ENCODE measurements around the gene ATP5F1E.
"Not testable (repeated sequence)": the region's sequence is repeated elsewhere in the genome, so short reads cannot be mapped to it uniquely, and the experiment has no call there.

The ATP5F1E gene

DNA sequence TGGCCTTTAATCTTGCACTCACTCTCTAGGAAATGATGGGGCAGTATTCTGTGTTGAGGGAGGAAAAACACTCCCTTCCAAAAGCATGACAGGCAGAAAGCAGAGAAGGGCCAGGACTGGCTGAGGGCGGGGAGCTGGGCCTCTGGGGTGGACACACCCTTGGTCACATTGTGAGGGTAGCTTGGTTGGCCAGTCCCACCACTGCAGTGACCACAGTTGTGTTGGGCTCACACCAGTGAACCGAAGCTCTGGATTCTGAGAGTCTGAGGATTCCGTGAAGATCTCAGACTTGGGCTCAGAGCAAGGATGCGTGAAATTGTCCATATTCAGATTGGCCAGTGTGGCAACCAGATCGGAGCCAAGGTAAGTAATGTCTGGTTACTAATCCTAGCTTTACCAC is 12.9 kb downstream of the ATP5F1E start, which contains the start of gene TUBB1:
Gene TUBB1, plus strand, starts transcription at position 213 of the 400 bp plus-strand sequence. Its CDS starts 94 bp downstream, at position 307.
- DNase-seq (ENCODE audit: low read depth), result no peak

DNA sequence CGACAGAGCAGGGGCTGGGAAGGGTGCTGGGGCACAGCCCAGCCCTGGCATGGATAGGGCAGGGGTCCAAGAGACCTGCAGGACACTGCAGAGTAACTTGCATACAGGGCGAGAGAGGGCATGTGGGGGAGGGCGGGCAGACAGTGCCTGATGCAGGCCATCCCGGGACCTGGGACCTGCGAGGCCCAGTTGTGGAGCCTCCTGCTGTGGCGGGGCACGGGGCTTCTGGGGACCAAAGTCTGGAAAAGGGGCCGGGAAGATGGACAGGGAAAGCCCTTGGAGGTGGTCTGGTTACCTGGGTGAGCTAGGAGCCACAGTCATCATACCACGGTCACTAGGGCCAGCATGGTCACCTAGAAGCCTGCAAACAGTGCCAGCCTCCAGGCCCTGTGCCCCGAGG is 13.3 kb downstream of the ATP5F1E start:
- DNase-seq (ENCODE audit: low read depth), result no peak

DNA sequence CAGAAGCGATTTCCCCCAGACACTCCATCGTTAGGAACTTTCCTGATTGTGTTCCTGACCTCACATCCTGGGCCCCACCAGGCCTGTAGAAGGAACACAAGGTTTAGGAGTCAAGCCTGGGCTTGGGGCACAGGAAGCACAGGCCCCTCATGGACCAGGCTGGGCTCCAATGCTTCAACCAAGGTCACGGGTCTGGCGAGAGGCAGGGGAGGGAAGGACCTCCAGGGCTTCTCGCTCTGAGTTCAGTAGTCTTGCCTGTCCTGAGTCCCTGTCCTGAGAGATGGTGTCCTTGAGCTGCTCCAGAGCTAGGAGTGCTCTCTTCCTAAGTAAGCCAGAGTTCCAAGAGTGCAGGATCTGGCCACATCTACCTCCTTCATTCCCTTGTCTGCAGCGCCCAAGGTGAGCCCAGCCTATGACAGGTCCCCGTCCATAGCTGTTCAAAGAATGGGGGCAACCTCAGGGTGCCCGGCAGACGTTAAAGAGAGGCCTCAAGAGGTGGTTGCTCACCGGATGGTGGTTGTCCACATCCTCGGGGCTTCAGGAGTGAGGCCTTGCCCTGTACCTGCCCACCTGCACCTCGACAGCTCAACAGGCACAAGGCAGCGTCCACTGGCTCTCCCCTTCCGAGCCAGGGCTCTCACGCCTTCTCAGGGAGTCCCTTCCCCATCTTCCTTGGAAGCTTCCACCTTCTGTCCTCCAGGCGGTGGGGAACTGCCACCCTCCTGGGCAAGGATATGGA is 14.5 kb downstream of the ATP5F1E start:
- no peak for DNase-seq (ENCODE audit: low read depth)

DNA sequence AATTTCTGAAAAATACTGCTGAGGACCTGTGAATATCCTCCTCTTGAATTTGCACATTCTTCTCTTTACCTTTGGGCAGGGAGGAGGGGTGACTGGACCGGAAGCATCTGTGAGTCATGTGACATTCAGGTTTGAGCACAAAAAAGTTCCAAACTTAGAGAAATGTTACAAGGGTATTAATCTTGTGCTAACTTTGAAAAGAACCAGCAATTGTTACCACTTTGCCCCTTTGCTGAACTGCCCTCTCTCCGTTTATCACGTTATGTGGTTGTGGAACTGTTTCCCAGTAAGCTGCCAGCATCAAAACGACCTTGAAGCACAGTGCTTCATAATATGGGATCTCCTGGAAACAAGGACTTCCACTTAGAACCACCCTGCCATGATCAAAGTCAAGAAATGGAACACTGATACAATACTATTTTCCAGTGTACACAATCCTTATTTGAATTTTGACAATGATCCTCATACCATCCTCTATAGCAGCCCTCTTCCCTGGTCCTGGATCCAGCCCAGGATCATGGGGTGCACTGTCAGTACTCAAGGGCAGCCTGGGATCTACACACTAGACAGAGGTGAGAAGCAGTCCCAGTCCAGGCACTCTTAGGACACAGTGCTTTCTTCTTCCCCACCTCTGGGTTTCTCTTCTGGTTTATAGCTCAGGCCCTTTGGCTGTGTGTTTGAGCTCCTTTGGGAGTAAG is 15.2 kb downstream of the ATP5F1E start:
- no peak for DNase-seq (ENCODE audit: low read depth)

DNA sequence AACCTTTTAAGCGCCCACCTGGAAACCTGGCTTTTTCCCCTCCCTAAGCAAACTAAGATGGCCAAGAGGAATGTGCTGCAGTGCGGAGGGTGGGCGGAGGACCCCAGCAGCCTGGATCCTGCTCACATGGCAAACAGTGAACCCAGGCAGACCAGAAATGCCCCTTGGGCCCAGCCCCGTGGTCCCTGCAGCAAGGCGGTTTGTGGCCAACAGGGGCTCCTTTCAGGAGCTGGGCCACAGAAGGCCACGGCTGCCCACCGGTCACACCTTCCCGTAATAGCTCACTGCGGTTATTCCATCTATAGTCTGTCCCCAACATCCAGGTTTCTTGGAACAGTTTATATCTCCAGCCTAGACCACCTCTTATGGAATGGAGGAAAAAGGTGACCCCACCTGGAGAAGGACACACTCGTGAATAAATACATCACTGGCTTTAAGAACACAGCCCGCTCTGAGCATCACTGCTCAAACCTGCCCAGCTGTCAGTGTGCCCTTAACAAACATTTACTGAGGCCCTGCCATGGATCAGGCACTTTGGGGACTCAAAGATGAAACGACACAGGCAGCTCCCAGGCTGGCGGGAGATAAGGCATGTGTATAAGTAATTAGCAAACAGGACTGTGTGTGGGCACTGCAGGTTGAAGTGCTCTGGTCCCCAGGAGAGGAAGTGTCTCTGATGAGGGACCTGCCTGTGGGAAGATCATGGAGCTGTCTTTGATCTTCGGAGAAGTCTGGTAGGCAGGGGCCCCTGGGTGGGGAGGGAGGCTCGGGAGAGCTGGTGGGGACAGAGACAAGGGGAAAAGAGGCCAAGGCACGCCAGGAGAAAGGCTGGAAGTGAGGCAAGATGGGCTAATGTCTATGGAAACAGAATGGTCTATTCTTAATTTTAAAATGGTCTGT is 16.1 kb downstream of the ATP5F1E start:
- DNase-seq (ENCODE audit: low read depth), result no peak

DNA sequence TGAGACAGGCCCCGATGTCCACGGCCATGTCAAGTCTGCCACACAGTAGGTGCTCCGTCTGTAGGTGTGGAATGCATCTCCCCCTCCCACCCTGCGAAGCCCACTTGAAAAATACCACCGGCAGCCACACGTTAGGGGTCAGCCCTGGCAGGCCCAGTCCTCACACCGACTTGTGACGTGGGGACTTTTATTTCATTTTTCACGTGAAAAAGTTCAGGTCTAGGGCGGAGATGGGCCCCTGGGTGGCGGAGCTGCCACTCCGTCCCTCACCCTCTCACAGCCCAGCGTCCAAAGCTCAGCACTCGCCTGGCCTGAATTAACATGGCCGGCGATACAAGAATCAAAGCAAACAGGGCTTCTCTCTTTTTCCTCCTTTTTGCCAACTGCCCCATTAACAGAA is 16.7 kb downstream of the ATP5F1E start:
- DNase-seq (ENCODE audit: low read depth), result no peak

DNA sequence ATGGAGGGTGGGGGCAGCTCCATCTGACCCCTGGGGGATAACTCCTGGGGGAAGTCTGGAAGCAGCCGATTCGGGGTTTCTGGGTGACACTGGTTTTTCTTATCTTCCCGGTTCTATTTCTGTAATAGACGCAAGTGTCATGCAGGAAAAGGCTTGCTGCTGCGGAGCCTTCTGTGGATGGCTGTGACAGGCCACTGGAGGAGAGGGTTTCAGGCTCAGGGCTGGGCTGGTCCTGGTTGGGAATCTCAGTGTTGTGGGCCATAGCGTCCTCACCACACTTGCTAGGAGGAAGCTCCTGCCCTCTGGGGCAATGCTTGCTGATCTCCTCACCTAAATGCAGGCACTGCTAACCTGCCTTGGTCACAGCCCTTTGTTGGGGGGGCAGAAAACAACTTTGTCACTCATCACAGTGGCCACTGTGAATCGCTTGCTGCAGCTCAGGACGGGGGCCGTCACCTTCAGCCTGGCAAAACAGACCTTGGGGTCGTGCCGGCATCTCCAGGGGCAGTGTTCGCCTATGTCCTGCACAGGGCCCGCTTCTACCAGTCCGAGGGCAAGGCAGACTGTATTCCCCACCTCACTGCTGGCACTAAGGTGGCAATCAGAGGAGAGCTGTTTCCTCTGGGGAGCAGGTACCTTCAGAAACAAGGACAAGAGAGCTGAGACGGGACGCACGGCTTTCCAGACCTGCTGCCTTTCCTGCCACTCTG is 17.3 kb downstream of the ATP5F1E start:
- no peak for DNase-seq (ENCODE audit: low read depth)

DNA sequence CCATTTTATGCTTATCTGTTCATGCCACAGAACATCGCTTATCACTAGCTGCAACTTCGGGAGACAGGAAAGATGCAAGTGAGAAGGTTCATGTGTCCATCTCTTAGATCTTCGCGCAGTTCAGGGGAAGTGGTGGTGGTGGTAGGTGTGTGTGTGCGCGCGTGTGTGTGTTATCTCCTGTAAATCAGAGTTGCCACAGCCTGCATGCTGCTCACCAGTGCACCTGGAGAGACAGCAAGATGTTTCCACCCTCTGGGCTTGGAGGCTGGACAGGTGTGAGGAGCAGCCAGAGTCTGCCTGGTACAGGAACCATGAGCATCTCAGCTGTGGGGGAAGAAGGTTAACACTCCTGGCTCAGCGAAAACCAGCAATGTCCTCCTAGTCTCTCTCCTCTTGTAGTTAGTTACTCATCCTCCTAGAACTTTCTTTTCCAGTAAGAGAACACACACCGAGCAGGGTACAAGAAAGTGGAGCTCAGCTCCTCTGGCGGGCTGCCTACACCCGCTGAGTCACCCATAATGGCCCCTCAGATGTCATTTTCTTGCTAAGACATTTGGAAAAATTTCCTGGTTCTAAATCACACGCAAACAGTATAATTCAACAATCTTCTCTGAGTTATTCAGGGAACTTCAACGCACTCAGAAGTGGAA is 18.1 kb downstream of the ATP5F1E start:
- no peak for DNase-seq (ENCODE audit: low read depth)

DNA sequence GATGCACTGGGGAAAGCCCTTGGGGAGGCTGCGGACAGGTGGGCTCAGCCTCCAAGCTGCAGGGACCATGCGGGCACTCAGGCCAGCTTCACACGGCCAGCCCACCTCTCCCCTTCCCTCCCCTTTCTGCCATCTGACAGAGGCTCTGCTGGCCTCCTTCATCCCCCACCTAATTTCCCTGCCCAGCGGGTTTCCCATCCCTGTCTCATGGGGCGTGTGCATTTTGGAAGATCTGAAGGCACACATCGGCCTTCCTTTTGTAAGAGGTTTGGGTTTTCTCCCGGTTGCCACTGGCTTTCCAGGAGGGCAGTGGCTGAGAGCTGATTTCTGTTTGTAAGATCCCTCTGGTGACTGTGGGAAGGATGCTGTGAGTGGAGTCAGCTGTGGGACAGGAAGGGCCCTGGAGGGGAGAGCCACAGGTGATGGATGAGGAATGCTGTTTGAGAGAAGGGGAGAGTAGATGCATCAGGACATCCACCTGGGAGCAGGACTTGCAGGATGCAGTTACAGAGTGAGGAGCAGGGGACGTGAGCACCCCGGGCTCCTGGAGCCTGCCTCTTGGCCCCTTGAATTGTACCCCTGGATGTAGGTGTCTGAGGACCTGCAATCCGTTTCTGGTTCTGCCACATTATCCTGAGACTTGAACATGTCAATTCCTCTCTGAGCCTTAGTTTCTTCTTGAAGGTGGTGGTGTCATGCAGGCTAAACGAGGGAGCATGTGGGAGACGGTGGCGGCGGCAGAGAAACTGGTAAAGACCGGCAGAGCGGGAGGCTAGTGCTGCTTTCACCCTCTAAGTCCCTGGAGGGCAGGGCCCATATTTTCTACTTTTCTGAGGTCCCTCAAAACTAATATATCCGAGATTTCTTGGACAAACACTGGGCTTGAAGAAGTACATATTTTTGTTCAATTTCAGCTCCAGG is 18.8 kb downstream of the ATP5F1E start:
- DNase-seq (ENCODE audit: low read depth), result no peak

DNA sequence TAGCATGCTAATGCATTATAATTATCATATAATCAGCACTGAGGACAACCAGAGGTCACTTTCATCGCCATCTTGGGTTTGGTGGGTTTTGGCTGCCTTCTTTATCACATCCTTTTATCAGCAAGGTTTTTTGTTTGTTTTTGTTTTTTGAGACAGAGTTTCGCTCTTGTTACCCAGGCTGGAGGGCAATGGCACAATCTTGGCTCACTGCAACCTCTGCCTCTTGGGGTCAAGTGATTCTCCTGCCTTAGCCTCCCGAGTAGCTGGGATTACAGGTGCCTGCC is 20.3 kb downstream of the ATP5F1E start:
- not testable (repeated sequence) for DNase-seq (ENCODE audit: low read depth)

DNA sequence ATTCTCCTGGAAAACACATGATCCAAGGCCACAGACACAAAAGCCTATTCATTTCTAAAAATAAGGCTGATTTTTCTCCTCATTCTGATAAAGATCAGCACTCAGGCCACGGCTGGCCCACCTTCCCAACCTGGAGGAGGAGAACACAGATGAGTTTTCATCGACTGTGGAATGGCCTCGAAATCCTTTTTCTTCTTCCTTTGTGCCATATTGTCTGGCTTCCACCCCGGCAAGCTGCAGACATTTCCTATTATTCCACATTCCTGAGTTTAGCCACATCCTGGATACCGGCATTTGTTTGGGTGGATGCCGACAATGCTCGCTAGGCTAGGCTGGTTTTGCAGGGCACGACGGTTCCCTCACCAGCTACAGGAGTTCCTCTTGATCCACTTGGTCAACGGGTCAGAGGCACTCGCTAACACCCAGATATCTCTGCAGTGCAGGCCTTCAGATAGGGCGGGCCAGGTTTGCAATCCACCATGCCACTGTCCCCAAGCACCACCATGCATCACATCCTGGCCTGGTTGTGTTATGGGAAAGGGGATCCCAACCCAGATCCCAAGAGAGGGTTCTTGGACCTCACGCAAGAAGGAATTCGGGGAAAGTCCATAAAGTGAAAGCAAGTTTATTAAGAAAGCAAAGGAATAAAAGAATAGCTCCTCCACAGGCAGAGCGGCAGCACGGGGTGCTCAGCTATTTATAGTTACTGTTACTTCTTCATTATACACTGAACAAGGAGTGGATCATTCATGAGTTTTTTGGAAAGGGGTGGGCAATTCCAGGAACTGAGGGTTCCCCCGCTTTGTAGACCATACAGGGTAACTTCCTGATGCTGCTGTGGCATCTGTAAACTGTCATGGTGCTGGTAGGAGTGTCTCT is 20.9 kb downstream of the ATP5F1E start:
- DNase-seq (ENCODE audit: low read depth), result no peak

DNA sequence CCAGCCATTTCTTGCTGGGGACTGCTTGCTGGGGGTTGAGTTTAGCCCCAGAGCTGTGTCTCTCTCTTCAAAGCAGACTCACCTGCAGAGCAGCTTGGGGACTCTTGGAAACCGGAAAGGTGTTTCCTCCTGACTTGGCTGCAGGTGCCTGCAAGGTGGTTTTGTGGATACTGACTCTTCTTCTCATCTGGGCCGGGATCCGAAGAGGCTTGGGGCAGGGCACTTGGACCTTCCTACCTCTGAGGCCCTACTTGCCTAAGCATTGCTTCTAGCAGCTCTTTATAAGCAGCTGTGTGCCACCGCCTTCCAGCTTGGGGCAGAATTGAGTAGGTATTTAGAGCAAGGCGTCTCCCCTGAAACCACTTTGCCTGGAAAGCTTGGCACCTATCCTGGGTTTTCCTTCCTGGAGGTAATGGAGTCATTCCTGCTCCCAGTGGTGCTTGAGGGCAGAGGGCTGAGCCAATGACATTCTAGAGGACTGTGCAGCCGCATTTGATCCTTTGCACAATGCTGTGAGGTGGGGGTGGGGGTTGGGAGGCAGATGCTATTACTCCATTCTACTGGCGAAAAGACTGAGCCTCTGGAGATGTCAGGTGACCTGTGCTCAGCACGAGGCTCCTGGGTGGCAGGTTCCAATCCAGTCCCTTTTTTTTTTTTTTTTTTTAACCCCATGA is 21.7 kb downstream of the ATP5F1E start:
- DNase-seq (ENCODE audit: low read depth), result no peak

DNA sequence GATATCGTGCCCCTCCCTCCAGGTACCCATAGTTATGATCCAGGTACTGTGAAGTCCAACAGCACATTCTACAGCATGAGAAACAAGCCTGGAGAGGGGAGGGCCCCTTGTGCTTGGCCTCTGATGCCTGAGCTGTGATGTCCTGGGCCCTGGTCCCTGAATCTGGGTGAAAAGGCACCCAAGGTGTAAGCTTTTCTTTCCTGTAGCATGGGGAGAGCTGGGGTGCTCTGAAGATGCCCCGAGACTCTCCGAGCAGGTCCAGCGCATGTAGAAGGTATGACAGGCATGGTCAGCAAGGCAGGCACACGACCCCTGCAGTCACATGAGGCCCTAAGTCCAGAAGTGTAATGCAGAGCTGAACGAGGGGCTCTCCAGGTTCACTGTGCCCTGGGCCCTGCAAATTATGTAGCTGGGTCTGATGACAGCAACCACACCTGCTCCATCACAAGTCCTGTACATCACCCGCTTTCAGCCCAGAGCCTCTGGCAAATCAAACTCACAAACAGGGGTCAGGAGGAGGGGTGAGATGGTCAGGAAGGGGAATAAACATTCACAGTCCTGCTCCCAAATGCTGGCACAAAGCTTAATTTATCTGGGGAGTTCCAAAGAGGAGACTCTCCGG is 23.3 kb downstream of the ATP5F1E start:
- DNase-seq (ENCODE audit: low read depth), result no peak

DNA sequence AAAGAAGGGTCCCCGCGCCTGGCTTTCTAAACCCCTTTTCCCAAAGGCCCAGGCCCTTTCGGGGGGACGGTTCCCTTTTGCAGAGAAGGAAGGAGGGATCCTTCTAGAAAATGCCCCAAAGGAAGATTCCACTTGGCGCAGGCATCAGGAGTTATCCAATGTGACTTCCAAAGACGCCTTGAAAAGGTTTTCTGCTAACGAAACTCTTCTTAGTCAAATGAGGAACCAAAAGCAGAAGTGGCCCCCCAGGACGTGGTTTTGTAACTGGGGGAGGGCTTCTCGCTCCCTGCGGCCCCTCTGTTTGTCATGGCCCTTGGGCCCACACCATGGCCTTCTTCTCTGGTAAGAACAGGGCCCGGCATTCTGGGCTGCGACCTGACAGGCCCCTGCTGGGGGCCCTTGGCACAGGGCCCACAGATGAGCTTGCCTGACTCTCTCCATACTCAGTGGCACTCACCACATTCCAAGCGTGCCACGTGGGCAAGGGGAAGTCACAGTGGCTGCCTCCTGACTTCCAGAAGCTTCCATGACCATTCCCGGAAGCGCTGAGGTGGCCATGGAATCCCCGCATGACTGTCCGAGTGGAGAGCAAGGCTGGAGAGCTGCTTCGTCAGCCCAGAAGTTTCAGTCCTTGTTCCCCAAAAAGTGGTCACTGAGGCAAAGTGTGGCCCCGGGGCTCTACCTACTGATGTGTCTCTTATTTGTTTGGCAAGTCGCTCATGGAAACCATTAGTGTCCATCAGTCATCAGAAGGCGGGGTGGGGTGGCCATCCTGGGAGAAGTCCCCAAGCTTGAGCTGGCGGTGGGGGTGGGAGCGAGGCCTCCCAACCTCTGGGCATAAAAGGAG is 24.2 kb downstream of the ATP5F1E start:
- no peak for DNase-seq (ENCODE audit: low read depth)

DNA sequence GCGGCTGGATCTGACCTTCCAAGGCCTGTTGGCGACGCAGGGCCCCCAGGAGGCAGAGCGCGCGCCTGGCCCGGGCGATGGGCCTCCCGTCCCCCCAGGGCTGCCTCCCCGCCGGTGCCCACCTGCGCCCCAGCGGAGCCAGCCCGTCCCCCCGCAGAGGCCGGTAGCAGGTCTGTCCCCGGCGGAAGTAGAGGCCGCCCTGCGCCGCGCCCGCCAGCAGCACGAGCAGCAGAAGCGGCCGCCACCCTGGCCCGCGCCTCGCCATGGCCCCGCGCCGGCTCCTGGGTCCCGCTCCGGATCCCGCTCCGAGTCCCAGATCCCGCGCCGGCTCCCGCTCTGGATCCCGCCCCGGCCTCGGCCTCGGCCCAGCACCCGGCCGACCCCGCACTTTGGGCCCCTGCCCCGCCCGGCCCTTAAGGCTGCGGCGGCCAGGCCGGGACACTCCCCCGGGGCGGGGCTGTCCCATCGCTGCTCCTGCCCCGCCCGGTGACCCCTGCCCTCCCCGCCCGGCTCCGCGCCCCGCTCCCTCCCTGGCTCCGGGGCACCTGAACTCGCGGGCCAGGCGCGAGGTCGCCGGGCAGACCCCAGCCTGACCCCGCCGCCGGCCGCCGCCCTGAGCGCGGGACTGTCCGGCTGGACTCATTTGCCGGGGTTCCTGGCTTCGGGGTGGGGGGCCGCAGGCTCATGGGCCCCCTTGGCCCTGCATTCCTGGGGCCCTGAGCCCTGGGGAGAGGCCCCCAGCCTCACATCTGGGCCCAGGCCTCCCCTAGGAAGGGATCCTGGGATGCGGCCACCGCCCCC is 25.1 kb downstream of the ATP5F1E start, which contains the start of gene CTSZ:
Gene CTSZ, minus strand, starts transcription at position 391 of the 801 bp plus-strand sequence. Its CDS starts 126 bp downstream, at position 265.
- no peak for DNase-seq (ENCODE audit: low read depth)

DNA sequence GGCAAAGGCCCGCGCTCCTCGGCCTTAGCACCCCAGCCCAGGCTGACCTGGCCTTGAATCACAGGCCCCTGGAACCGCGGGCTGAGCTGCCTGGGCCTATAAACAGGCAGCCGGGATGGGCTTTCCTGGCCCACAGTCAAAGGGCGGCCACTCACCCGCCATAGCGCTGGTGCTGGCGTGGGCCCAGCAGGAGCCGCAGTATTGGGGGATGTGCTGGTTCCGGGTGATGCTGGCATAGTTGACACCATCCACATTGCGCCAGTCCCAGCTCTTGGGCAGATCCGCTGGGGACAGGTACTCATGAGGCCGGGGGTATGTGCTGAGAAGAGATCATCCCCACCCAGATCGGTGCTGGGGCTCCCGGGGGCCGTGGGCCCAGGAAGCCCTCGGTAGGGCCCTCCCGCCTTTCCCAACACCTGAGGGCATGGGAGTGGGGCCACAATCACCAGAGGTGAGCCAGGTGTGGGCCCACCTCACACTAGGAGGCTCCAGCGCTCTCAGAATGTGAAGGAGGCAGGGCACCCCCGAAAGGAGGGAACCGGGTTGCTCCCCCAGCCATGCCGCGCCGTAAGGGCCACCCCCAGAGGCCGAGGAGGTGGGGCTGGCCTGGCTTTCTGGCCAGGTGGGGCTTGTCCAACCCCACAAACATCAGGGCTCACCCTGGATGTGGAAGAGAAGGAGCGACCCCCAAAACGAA is 25.8 kb downstream of the ATP5F1E start:
- DNase-seq (ENCODE audit: low read depth), result no peak

All from stimulated activated CD8-positive, alpha-beta memory T cell treated with anti-CD3 and anti-CD28 coated beads, Interleukin-15, amount 100 ng/mL, for 1 hour (primary cell).